Measurements from ENCODE around the gene TENM4. TPM values are rescaled to one million over a fixed set of nuclear protein-coding genes. Genes with fewer than 3 reads are reported as not detected.

The TENM4 gene
- total RNA-seq, 4 donors from 2014 or later = 5.5 to 12.3 (median 8.9) TPM

DNA sequence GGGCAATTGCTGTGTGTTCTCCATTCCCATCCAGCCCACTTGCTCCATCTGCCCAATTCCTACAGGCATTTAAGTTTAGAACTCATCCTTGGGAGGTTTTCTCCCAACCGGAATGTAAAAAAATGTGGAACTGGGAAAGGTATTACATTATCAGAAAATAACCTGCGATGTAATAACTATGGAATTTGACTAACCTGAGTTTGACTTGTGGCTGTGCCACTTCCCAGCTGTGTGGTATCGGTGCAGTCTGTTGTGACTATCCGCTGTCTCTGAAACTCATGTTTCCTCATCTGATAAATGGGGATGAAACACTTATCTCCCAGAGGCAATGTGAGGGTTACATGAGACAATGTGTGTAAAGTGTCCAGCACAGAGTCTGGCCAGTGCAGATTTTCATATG, 77.6 kb downstream of the TENM4 start:
- no peak for ATAC-seq
- Histone ChIP-seq H3K4me1 (no peaks in the 10 kb centered on the region), H3K9me3 (no peaks in the 10 kb centered on the region), H3K4me3 (no peak overlapping the region), H3K27ac (no peak overlapping the region), H3K27me3 (no peaks in the 10 kb centered on the region), H3K36me3 (no peaks in the 10 kb centered on the region)
- TF ChIP-seq EP300 (IDR thresholded peaks at IDR 0.05) (no peak), POLR2A (IDR thresholded peaks at IDR 0.05) (no peak), POLR2AphosphoS5 (IDR thresholded peaks at IDR 0.05) (no peak)
- TF ChIP-seq, protein P1, sequence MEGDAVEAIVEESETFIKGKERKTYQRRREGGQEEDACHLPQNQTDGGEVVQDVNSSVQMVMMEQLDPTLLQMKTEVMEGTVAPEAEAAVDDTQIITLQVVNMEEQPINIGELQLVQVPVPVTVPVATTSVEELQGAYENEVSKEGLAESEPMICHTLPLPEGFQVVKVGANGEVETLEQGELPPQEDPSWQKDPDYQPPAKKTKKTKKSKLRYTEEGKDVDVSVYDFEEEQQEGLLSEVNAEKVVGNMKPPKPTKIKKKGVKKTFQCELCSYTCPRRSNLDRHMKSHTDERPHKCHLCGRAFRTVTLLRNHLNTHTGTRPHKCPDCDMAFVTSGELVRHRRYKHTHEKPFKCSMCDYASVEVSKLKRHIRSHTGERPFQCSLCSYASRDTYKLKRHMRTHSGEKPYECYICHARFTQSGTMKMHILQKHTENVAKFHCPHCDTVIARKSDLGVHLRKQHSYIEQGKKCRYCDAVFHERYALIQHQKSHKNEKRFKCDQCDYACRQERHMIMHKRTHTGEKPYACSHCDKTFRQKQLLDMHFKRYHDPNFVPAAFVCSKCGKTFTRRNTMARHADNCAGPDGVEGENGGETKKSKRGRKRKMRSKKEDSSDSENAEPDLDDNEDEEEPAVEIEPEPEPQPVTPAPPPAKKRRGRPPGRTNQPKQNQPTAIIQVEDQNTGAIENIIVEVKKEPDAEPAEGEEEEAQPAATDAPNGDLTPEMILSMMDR (IDR thresholded peaks at IDR 0.05) = no peak
- WGBS, 2 donors (ENCODE audit: low coverage in 1 of 2) = 69 to 93% methylated on average over 2 to 4 of the region's 4 CpGs

DNA sequence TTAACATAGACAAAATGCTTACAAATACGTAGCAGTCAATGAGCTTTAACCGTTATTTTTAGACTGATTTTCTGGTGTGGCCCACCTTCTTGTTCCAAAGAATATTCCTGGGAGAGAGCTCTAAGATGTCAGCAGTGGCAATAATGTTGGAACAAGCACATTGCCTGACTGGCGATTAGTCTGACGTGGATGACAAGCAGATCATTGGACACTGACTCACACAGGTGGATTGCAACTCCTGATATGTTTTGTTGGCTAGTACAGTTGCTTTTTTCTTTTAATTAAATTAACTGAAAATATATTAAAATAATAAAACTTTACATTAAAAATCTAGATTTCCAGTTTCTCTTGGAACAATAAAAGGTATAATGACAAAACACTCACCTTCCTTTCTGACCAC, 78.0 kb downstream of the TENM4 start:
- WGBS, 2 donors (ENCODE audit: low coverage in 1 of 2) = 90 to 97% methylated on average over 4 of the region's 4 CpGs
- Histone ChIP-seq H3K36me3 (no peaks in the 10 kb centered on the region), H3K9me3 (no peaks in the 10 kb centered on the region), H3K27ac (no peak overlapping the region), H3K27me3 (no peaks in the 10 kb centered on the region), H3K4me3 (no peak overlapping the region), H3K4me1 (no peaks in the 10 kb centered on the region)
- no peak for ATAC-seq
- TF ChIP-seq POLR2AphosphoS5 (IDR thresholded peaks at IDR 0.05) = no peak
- no peak for TF ChIP-seq POLR2A (IDR thresholded peaks at IDR 0.05)
- TF ChIP-seq EP300 (IDR thresholded peaks at IDR 0.05) = no peak
- TF ChIP-seq, protein P1 (IDR thresholded peaks at IDR 0.05) = no peak

DNA sequence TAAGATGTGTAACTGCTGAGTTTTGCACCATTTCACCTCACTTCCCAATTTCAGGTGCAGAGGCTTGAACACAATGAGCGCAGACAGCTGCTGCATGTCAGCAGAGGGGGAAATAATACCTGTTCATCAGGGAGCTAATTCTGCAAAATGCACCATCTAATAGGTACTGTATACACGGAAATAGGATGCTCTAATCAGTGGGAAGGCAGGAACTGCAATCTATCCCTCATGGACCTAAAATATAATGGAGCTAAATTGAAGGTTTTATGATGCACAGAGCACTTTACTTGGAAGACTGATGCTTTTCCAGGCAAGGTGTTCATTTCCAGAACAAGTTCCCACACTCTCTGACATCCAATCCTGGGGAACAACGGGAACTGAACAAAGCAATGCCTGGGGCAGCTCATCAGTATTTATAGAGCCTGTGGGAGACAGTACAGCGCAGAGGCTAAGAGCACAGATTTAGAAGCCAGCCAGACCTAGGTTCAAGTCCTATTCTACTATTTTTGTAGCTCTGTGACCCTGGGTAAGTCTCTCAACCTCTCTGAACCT, 78.5 kb downstream of the TENM4 start:
- TF ChIP-seq POLR2A (IDR thresholded peaks at IDR 0.05) = no peak
- TF ChIP-seq EP300 (IDR thresholded peaks at IDR 0.05) = no peak
- TF ChIP-seq, protein P1 (IDR thresholded peaks at IDR 0.05) = no peak
- TF ChIP-seq POLR2AphosphoS5 (IDR thresholded peaks at IDR 0.05) = no peak
- Histone ChIP-seq H3K36me3 (no peaks in the 10 kb centered on the region), H3K27me3 (no peaks in the 10 kb centered on the region), H3K9me3 (no peaks in the 10 kb centered on the region), H3K4me3 (no peak overlapping the region), H3K4me1 (no peaks in the 10 kb centered on the region), H3K27ac (no peak overlapping the region)
- ATAC-seq = no peak
- WGBS, 2 donors (ENCODE audit: low coverage in 1 of 2) = 86 to 94% methylated on average over 4 of the region's 4 CpGs

DNA sequence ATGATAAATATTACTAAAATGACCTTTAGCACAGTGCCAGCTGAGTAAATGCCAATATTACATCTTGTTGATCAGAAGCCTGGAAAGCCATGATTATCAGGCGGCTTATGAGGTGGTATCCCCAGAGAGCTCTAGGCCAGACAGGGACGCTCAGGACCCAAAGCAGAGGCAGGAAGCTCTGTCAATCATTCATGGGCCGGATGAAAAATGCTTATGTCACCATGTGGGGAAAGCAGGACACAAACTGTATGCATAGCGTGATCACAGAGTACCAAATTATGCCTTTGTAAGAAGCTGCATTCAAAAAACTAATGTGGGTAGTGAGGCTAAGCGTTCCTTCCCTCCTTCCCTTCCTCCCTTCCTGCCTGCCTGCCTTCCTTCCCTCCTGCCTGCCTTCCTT, 82.6 kb downstream of the TENM4 start:
- TF ChIP-seq POLR2A (IDR thresholded peaks at IDR 0.05) (no peak), POLR2AphosphoS5 (IDR thresholded peaks at IDR 0.05) (no peak), EP300 (IDR thresholded peaks at IDR 0.05) (no peak)
- TF ChIP-seq, protein P1 (IDR thresholded peaks at IDR 0.05) = no peak
- 68 to 71% methylated on average over 4 of the region's 5 CpGs for WGBS, 2 donors (ENCODE audit: low coverage in 1 of 2)

DNA sequence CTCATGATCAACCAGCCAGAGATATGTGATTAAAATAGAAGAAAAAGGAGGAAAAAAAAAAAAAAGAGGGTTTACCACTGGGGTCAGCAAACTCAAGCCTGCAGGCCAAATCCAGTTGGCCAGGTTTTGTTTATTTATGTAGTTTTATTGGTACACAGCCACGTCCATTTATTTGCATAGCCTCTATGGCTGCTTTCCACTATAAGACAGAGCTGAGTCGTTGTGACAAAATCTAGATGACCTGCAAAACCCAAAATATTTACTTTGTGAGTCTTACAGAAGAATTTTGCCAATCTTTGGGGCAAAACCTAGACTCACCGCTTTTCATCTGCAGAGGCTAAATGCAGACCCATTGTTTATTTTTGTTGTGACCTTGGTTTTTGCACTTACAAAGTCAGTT, 87.1 kb downstream of the TENM4 start:
- Histone ChIP-seq H3K9me3 (no peaks in the 10 kb centered on the region), H3K4me1 (no peaks in the 10 kb centered on the region), H3K27ac (no peak overlapping the region), H3K27me3 (no peaks in the 10 kb centered on the region), H3K36me3 (no peaks in the 10 kb centered on the region), H3K4me3 (no peak overlapping the region)
- TF ChIP-seq, protein P1 (IDR thresholded peaks at IDR 0.05) = no peak
- no peak for TF ChIP-seq POLR2AphosphoS5 (IDR thresholded peaks at IDR 0.05)
- no peak for TF ChIP-seq EP300 (IDR thresholded peaks at IDR 0.05)
- no peak for TF ChIP-seq POLR2A (IDR thresholded peaks at IDR 0.05)
- no peak for ATAC-seq
- WGBS, 2 donors (ENCODE audit: low coverage in 1 of 2) = 54 to 58% methylated on average over 3 of the region's 3 CpGs

More for the DNA sequence above, 82.6 kb downstream of the TENM4 start:
- H3K9me3 ChIP-seq = no peaks in the 10 kb centered on the region
- no peaks in the 10 kb centered on the region for H3K36me3 ChIP-seq
- no peaks in the 10 kb centered on the region for H3K27me3 ChIP-seq
- no peak overlapping the region for H3K4me3 ChIP-seq
- no peak overlapping the region for H3K27ac ChIP-seq
- no peak for ATAC-seq
- no peaks in the 10 kb centered on the region for H3K4me1 ChIP-seq
